ENCODE results near the gene DMRT3. TPM values are rescaled to one million over a fixed set of nuclear protein-coding genes. Genes with fewer than 3 reads are reported as not detected.

Gene DMRT3
- polyA plus RNA-seq, 1 experiment, result not detected

- CTCF ChIA-PET, result no interaction called here
- DNase-seq (ENCODE audit: low read depth, low spot score), result no peak
- POLR2A ChIA-PET, result no interaction called here
- H3K9me3 ChIP-seq (ENCODE audit: control insufficient read depth, insufficient read depth, low read length), result no peaks in the 10 kb centered on the region; the same call in 1 of the 2 replicates
- no peaks in the 10 kb centered on the region for H3K27me3 ChIP-seq (ENCODE audit: control insufficient read depth, insufficient read depth, low read length)
- H3K27ac ChIP-seq (ENCODE audit: low read depth, low read length), result no peak overlapping the region
- H3K4me3 ChIP-seq (ENCODE audit: low read depth, low read length), result no peak overlapping the region
- no peak for TF ChIP-seq CTCF (IDR thresholded peaks at IDR 0.05; ENCODE audit: low read depth, low read length)
These were observed 47.7 kb downstream of the DMRT3 start for GRCh38 chr9:1024112-1024511.

- ChIA-PET POLR2A (no interaction called here), CTCF (no interaction called here)
- no peak for DNase-seq (ENCODE audit: low read depth, low spot score)
- no peak for TF ChIP-seq CTCF (IDR thresholded peaks at IDR 0.05; ENCODE audit: low read depth, low read length)
- Histone ChIP-seq H3K27ac (ENCODE audit: low read depth, low read length) (no peak overlapping the region), H3K9me3 (ENCODE audit: control insufficient read depth, insufficient read depth, low read length) (no peaks in the 10 kb centered on the region; the same call in 1 of the 2 replicates), H3K4me3 (ENCODE audit: low read depth, low read length) (no peak overlapping the region), H3K27me3 (ENCODE audit: control insufficient read depth, insufficient read depth, low read length) (no peaks in the 10 kb centered on the region)
These were observed 48.7 kb downstream of the DMRT3 start for GRCh38 chr9:1025131-1025530.

GRCh38 chr9:1026219-1026618 lies 49.8 kb downstream of the DMRT3 start:
- TF ChIP-seq CTCF (IDR thresholded peaks at IDR 0.05; ENCODE audit: low read depth, low read length), result no peak
- no peak for DNase-seq (ENCODE audit: low read depth, low spot score)
- Histone ChIP-seq H3K27me3 (ENCODE audit: control insufficient read depth, insufficient read depth, low read length) (no peaks in the 10 kb centered on the region), H3K4me3 (ENCODE audit: low read depth, low read length) (no peak overlapping the region), H3K27ac (ENCODE audit: low read depth, low read length) (no peak overlapping the region), H3K9me3 (ENCODE audit: control insufficient read depth, insufficient read depth, low read length) (no peaks in the 10 kb centered on the region; the same call in 1 of the 2 replicates)
- ChIA-PET CTCF (no interaction called here), POLR2A (no interaction called here)

- TF ChIP-seq CTCF (IDR thresholded peaks at IDR 0.05; ENCODE audit: low read depth, low read length), result no peak
- DNase-seq (ENCODE audit: low read depth, low spot score), result no peak
- Histone ChIP-seq H3K4me3 (ENCODE audit: low read depth, low read length) (no peak overlapping the region), H3K27me3 (ENCODE audit: control insufficient read depth, insufficient read depth, low read length) (no peaks in the 10 kb centered on the region), H3K9me3 (ENCODE audit: control insufficient read depth, insufficient read depth, low read length) (no peaks in the 10 kb centered on the region; the same call in 1 of the 2 replicates), H3K27ac (ENCODE audit: low read depth, low read length) (no peak overlapping the region)
- CTCF ChIA-PET, result no interaction called here
- POLR2A ChIA-PET, result no interaction called here
These were observed 52.2 kb downstream of the DMRT3 start for GRCh38 chr9:1028501-1029190.

GRCh38 chr9:1031951-1032601 lies 55.6 kb downstream of the DMRT3 start:
- ChIA-PET POLR2A (no interaction called here), CTCF (interaction anchor here (0.8 kb wide), 1 partner anchor 23 kb away, joined by 3 read pairs; no protein-coding TSS in a partner anchor)
- TF ChIP-seq CTCF (IDR thresholded peaks at IDR 0.05; ENCODE audit: low read depth, low read length), result no peak
- no peak overlapping the region for H3K4me3 ChIP-seq (ENCODE audit: low read depth, low read length)
- no peaks in the 10 kb centered on the region for H3K9me3 ChIP-seq (ENCODE audit: control insufficient read depth, insufficient read depth, low read length)
- no peak overlapping the region for H3K27ac ChIP-seq (ENCODE audit: low read depth, low read length)
- H3K27me3 ChIP-seq (ENCODE audit: control insufficient read depth, insufficient read depth, low read length), result no peaks in the 10 kb centered on the region
- no peak for DNase-seq (ENCODE audit: low read depth, low spot score)
